Adrenal gland (tissue), 12 donors: ENCODE data around the gene TMEM107. TPM values are rescaled to one million over a fixed set of nuclear protein-coding genes. Genes with fewer than 3 reads are reported as not detected.

Source experiments
- DNase-seq, 7 donors: peaks; one replicate each; pipeline ENCODE4 v3.0.0-alpha.2; 2019 to 2020
- H3K27ac ChIP-seq, 5 donors: fragments of 200-600 bp; sonication (generic) in 4 of 5; 1 replicate in 3 of 5; 2 replicates in 2 of 5; pipeline versions ENCODE4 v1.5.1 to v1.8.0; 2016 to 2020; ENCODE audit warnings: mild to moderate bottlenecking in 1 of 5
- H3K27me3 ChIP-seq: fragments of 200-600 bp; 2 replicates; pipeline ENCODE4 v1.8.0; 2021
- H3K36me3 ChIP-seq, 2 donors: fragments of 200-600 bp; replicated peaks in 1 of 2; 1 replicate in 1 of 2; 2 replicates in 1 of 2; pipeline versions ENCODE4 v1.5.1 to v1.8.0; 2018 to 2022
- H3K4me1 ChIP-seq, 2 donors: fragments of 200-600 bp; replicated peaks in 1 of 2; 1 replicate in 1 of 2; 2 replicates in 1 of 2; pipeline versions ENCODE4 v1.5.1 to v1.8.0; 2018 to 2021
- H3K4me3 ChIP-seq, 4 donors: fragments of 200-600 bp; sonication (generic) in 3 of 4; one replicate each; pipeline ENCODE4 v1.5.1; 2016 to 2018
- H3K9me3 ChIP-seq, 3 donors: fragments of 200-600 bp; sonication (generic) in 1 of 3; replicated peaks in 1 of 3; 1 replicate in 2 of 3; 2 replicates in 1 of 3; pipeline versions ENCODE4 v1.5.1 to v1.8.0; 2016 to 2021
- CTCF ChIP-seq, 6 experiments: fragments of 450-650 bp in 4 of 6; fragments of 200-600 bp in 2 of 6; sonication (generic) in 1 of 6; IDR thresholded peaks; 1 replicate in 5 of 6; 2 replicates in 1 of 6; pipeline versions ENCODE4 v1.5.1 to v1.8.0; 2016 to 2021; ENCODE audit warnings: antibody characterized with exemption in 6 of 6, mild to moderate bottlenecking in 2 of 6, moderate library complexity in 1 of 6
- POLR2A ChIP-seq, 2 donors: fragments of 450-650 bp; IDR thresholded peaks; one replicate each; pipeline ENCODE4 v1.6.1; 2017; ENCODE audit warnings: antibody characterized with exemption in 2 of 2, mild to moderate bottlenecking in 2 of 2, moderate library complexity in 1 of 2
- WGBS, 4 donors: extraction: QIAGEN DNeasy Blood & Tissue Kit in 2 of 4; methylation state at CpG; one replicate each; pipeline versions ENCODE4 v1.1.5 to v1.1.7; 2013 to 2017; 5-methylcytosine and 5-hydroxymethylcytosine counted together
- intact Hi-C, 2 donors: fragments of 100-400 bp; cut with DNase I; formaldehyde crosslinking; loops; one replicate each; pipeline versions ENCODE4 v1.14.1 to v1.15.0; 2022 to 2023
- polyA plus RNA-seq, 3 donors: library from polyadenylated mRNA; stranded (reverse); fragments of 200-250 nt in 2 of 3; fragments of 350-450 nt in 1 of 3; fragmentation: Illumina TruSeq in 1 of 3; extraction: RNeasy Lipid Tissue Mini Kit (QIAGEN cat#74804) in 1 of 3; gene quantifications; one replicate each; pipeline ENCODE4 v1.2.3, GENCODE V29; 2013 to 2014
- total RNA-seq, 9 donors: library from RNA; depleted of rRNA in 4 of 9; stranded (reverse); fragments of >200 nt in 4 of 9; fragments of 120-200 nt in 1 of 9; fragmentation: NEBNext Ultra II Directional in 1 of 9; extraction: Animal tissue kit (Norgen Biotek cat#: 25700) in 1 of 9; gene quantifications; one replicate each; pipeline versions ENCODE4 v1.1.0 to v1.2.4, GENCODE V29; 2013 to 2023
- donor health status: healthy with polysubstance abuse.
- donor health status: Bipolar disorder and iron deficiency.
- donor health status: DM: yes; HTN: yes; CAD: no.
- donor health status: DM: no; HTN: no; CAD: no.
- donor health status: DM: no; HTN: no; CAD: no.
- donor health status: DM: yes; HTN: yes; CAD: no.

TMEM107 gene
- total and polyA plus RNA-seq, 12 donors, result 6.2 to 33.6 (median 18.4) TPM

GRCh38 chr17:8204761-8205555 is 28.8 kb upstream of the TMEM107 start:
- intact Hi-C loops, result no loop called here
- Histone ChIP-seq H3K9me3 (no peaks in the 10 kb centered on the region), H3K4me1 (peaks cover under 1 to 5% of the 10 kb centered on the region in 2 donors), H3K36me3 (no peaks in the 10 kb centered on the region), H3K4me3 (no peak overlapping the region), H3K27ac (no peak overlapping the region), H3K27me3 (no peaks in the 10 kb centered on the region)
- 88 to 95% (median 89%) methylated on average over 17 to 19 of the region's 19 CpGs for WGBS, 4 donors
- TF ChIP-seq POLR2A (IDR thresholded peaks at IDR 0.05), result no peak
- no peak for TF ChIP-seq CTCF (IDR thresholded peaks at IDR 0.05)
- DNase-seq, result no peak

GRCh38 chr17:8192070-8192815 is 16.1 kb upstream of the TMEM107 start:
- 6 to 11% (median 8%) methylated on average over 12 of the region's 12 CpGs for WGBS, 4 donors
- intact Hi-C loops, result no loop called here

GRCh38 chr17:8190506-8190905 is 14.3 kb upstream of the TMEM107 start:
- 36 to 44% (median 38%) methylated on average over 6 of the region's 6 CpGs for WGBS, 4 donors
- Histone ChIP-seq H3K36me3 (no peaks in the 10 kb centered on the region), H3K9me3 (no peaks in the 10 kb centered on the region), H3K4me3 (peak overlapping the region in 1 of 4 donors; percentile 87), H3K27ac (peak overlapping the region in 4 of 5 donors; percentile 39 to 96 (median 72)), H3K27me3 (no peaks in the 10 kb centered on the region), H3K4me1 (peaks cover 30 to 38% of the 10 kb centered on the region in 2 donors)
- intact Hi-C loops, result no loop called here
- TF ChIP-seq CTCF (IDR thresholded peaks at IDR 0.05) (no peak), POLR2A (IDR thresholded peaks at IDR 0.05) (no peak)
- no peak for DNase-seq

More at GRCh38 chr17:8192070-8192815, 16.1 kb upstream of the TMEM107 start:
- TF ChIP-seq CTCF (IDR thresholded peaks at IDR 0.05) (no peak), POLR2A (IDR thresholded peaks at IDR 0.05) (peak in 1 of 2 donors; percentile 85)
- peak overlapping the region; percentile 6 to 88 (median 55) for H3K27ac ChIP-seq
- no peaks in the 10 kb centered on the region for H3K36me3 ChIP-seq
- H3K4me3 ChIP-seq, result peak overlapping the region in 1 of 4 donors; percentile 56
- H3K4me1 ChIP-seq, result peaks cover 27 to 41% of the 10 kb centered on the region in 2 donors
- no peaks in the 10 kb centered on the region for H3K27me3 ChIP-seq
- peak; percentile 81 to 97 (median 92) for DNase-seq
- no peaks in the 10 kb centered on the region for H3K9me3 ChIP-seq
